ENCODE data around the gene NTPCR.

DNA sequence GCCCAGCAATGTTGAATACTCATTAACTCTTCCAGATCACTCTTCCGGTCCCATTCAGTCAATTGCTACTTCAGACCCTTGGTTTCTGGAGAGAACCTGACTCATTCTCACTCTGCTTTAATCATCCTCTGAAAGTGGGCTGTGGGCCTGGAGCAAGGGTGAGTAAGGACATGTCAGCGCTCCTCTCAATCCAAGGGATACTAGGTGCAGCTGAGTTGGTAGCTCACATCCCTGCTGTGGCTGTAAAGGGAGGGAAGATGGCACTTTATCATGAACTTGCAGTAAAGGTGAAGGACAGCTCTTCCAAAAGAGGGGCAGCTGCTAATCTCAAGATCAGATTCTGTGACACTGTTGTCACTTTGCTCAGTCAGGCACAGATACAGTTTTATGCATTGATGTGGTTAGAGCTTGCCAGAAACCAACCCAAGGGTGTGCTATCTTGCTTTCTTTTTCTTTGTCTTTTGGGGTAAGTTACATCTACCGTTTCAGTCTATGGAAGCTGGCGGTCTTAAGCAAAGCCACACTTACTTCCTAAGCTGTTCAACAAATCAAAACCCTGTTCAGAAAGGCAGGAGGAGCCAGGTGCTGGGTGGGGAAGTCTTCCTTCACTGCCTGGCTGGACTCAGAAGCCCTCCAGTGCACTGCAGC is 26.5 kb upstream of the NTPCR start:
- TF ChIP-seq, protein P1, sequence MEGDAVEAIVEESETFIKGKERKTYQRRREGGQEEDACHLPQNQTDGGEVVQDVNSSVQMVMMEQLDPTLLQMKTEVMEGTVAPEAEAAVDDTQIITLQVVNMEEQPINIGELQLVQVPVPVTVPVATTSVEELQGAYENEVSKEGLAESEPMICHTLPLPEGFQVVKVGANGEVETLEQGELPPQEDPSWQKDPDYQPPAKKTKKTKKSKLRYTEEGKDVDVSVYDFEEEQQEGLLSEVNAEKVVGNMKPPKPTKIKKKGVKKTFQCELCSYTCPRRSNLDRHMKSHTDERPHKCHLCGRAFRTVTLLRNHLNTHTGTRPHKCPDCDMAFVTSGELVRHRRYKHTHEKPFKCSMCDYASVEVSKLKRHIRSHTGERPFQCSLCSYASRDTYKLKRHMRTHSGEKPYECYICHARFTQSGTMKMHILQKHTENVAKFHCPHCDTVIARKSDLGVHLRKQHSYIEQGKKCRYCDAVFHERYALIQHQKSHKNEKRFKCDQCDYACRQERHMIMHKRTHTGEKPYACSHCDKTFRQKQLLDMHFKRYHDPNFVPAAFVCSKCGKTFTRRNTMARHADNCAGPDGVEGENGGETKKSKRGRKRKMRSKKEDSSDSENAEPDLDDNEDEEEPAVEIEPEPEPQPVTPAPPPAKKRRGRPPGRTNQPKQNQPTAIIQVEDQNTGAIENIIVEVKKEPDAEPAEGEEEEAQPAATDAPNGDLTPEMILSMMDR (IDR thresholded peaks at IDR 0.05; ENCODE audit: insufficient read depth, low read length) = no peak
- TF ChIP-seq POLR2AphosphoS5 (IDR thresholded peaks at IDR 0.05; ENCODE audit: low read depth) = no peak
- no peak for TF ChIP-seq GABPA (IDR thresholded peaks at IDR 0.05; ENCODE audit: low read depth)
- TF ChIP-seq REST (IDR thresholded peaks at IDR 0.05; ENCODE audit: insufficient replicate concordance, low read depth) = no peak

Data from HL-60 (cell line).